Stimulated activated CD8-positive, alpha-beta memory T cell treated with anti-CD3 and anti-CD28 coated beads, Interleukin-7, amount 100 ng/mL, for 48 hours (primary cell): Measurements from ENCODE around the gene PDLIM5.
"Not testable (repeated sequence)": the region's sequence is repeated elsewhere in the genome, so short reads cannot be mapped to it uniquely, and the experiment has no call there.

Experiments used
- DNase-seq, 2 donors: peaks; one replicate each; pipeline ENCODE4 v3.0.0-alpha.2; 2020; ENCODE audit warnings: low read depth in 1 of 2; ENCODE audit errors: extremely low read depth in 1 of 2

PDLIM5 gene

GRCh38 chr4:94639298-94639697 is 187.6 kb downstream of the PDLIM5 start:
- DNase-seq, result no peak

GRCh38 chr4:94640151-94640550 is 188.4 kb downstream of the PDLIM5 start:
- DNase-seq, result no peak

GRCh38 chr4:94641702-94642560 is 190.2 kb downstream of the PDLIM5 start:
- no peak for DNase-seq

- DNase-seq, result no peak
Measured at GRCh38 chr4:94642561-94642866, 190.8 kb downstream of the PDLIM5 start.

GRCh38 chr4:94648699-94649098 is 197.0 kb downstream of the PDLIM5 start:
- DNase-seq, result no peak

GRCh38 chr4:94649381-94650133 is 197.8 kb downstream of the PDLIM5 start:
- DNase-seq, result no peak

- DNase-seq, result no peak
Measured at GRCh38 chr4:94650134-94650495, 198.4 kb downstream of the PDLIM5 start.

- no peak for DNase-seq
Measured at GRCh38 chr4:94650690-94651089, 198.9 kb downstream of the PDLIM5 start.

- no peak for DNase-seq
Measured at GRCh38 chr4:94653095-94653649, 201.4 kb downstream of the PDLIM5 start.

GRCh38 chr4:94653984-94654609 is 202.4 kb downstream of the PDLIM5 start:
- no peak for DNase-seq

- no peak for DNase-seq
Measured at GRCh38 chr4:94654714-94655113, 203.0 kb downstream of the PDLIM5 start.

GRCh38 chr4:94660614-94661013 is 208.9 kb downstream of the PDLIM5 start:
- DNase-seq, result no peak

- not testable (repeated sequence) for DNase-seq
Measured at GRCh38 chr4:94665021-94665420, 213.3 kb downstream of the PDLIM5 start.

- no peak for DNase-seq
Measured at GRCh38 chr4:94665500-94666404, 214.0 kb downstream of the PDLIM5 start.

GRCh38 chr4:94668724-94669123 is 217.0 kb downstream of the PDLIM5 start:
- DNase-seq, result no peak

GRCh38 chr4:94669672-94670664 is 218.2 kb downstream of the PDLIM5 start:
- no peak for DNase-seq

GRCh38 chr4:94671113-94671512 is 219.4 kb downstream of the PDLIM5 start:
- DNase-seq, result no peak

- DNase-seq, result no peak
Measured at GRCh38 chr4:94673961-94674360, 222.2 kb downstream of the PDLIM5 start.

- no peak for DNase-seq
Measured at GRCh38 chr4:94676970-94677369, 225.2 kb downstream of the PDLIM5 start.
